Spleen (tissue), 11 donors: Measurements from ENCODE around the gene HAUS3. TPM values are rescaled to one million over a fixed set of nuclear protein-coding genes. Genes with fewer than 3 reads are reported as not detected.

ENCODE experiments used
- DNase-seq: peaks from one replicate; pipeline ENCODE4 v3.0.0-alpha.2; 2020
- H3K27ac ChIP-seq, 8 donors: fragments of 200-600 bp; sonication (generic) in 7 of 8; 1 replicate in 4 of 8; 2 replicates in 4 of 8; pipeline versions ENCODE4 v1.5.0 to v1.8.0; 2016 to 2021; ENCODE audit warnings: inconsistent platforms in 4 of 8, mild to moderate bottlenecking in 4 of 8, moderate library complexity in 1 of 8
- H3K27me3 ChIP-seq, 7 donors: fragments of 200-600 bp; sonication (generic) in 6 of 7; replicated peaks in 1 of 7; 1 replicate in 4 of 7; 2 replicates in 3 of 7; pipeline versions ENCODE4 v1.5.0 to v1.8.0; 2016 to 2021; ENCODE audit warnings: inconsistent platforms in 3 of 7, mild to moderate bottlenecking in 1 of 7
- H3K36me3 ChIP-seq, 6 donors: fragments of 200-600 bp; sonication (generic) in 5 of 6; 1 replicate in 4 of 6; 2 replicates in 2 of 6; pipeline versions ENCODE4 v1.5.0 to v1.8.0; 2016 to 2021; ENCODE audit warnings: inconsistent platforms in 2 of 6
- H3K4me1 ChIP-seq, 6 donors: fragments of 200-600 bp; sonication (generic) in 5 of 6; 1 replicate in 3 of 6; 2 replicates in 3 of 6; pipeline versions ENCODE4 v1.5.0 to v1.8.0; 2016 to 2021; ENCODE audit warnings: inconsistent platforms in 3 of 6
- H3K4me3 ChIP-seq, 8 donors: fragments of 200-600 bp; sonication (generic) in 7 of 8; 1 replicate in 4 of 8; 2 replicates in 4 of 8; pipeline versions ENCODE4 v1.5.0 to v1.8.0; 2016 to 2021; ENCODE audit warnings: inconsistent platforms in 4 of 8, mild to moderate bottlenecking in 4 of 8, moderate library complexity in 2 of 8
- H3K9me3 ChIP-seq, 8 donors: fragments of 200-600 bp; sonication (generic) in 7 of 8; 1 replicate in 4 of 8; 2 replicates in 4 of 8; pipeline versions ENCODE4 v1.5.0 to v1.8.0; 2016 to 2021; ENCODE audit warnings: inconsistent platforms in 4 of 8
- POLR2A ChIP-seq, 3 donors: fragments of 450-650 bp; IDR thresholded peaks; one replicate each; pipeline ENCODE4 v1.5.1; 2017; ENCODE audit warnings: antibody characterized with exemption in 3 of 3, mild to moderate bottlenecking in 1 of 3
- POLR2AphosphoS5 ChIP-seq, 3 donors: sonication (generic); formaldehyde crosslinking; IDR thresholded peaks; one replicate each; pipeline ENCODE4 v1.5.1; 2017; ENCODE audit warnings: antibody characterized with exemption in 3 of 3
- WGBS, 5 donors: extraction: QIAGEN DNeasy Blood & Tissue Kit in 3 of 5; methylation state at CpG; one replicate each; pipeline versions ENCODE4 v1.1.5 to v1.1.7; 2013 to 2018; 5-methylcytosine and 5-hydroxymethylcytosine counted together
- intact Hi-C: fragments of 100-400 bp; cut with DNase I; formaldehyde crosslinking; loops from one replicate; pipeline ENCODE4 v1.15.0; 2023; ENCODE audit warnings: low total_unique reads
- polyA plus RNA-seq, 3 donors: library from polyadenylated mRNA; stranded (reverse); fragments of 200-250 nt; gene quantifications; one replicate each; pipeline ENCODE4 v1.2.1, GENCODE V29; 2013
- total RNA-seq, 7 donors: library from RNA; depleted of rRNA in 3 of 7; stranded (reverse); fragments of >200 nt in 3 of 7; fragmentation: NEBNext Ultra II Directional in 4 of 7; extraction: Animal tissue kit (Norgen Biotek cat#: 25700) in 4 of 7; gene quantifications; one replicate each; pipeline versions ENCODE4 v1.1.0 to v1.2.1, GENCODE V29; 2016 to 2021
- TF ChIP-seq, protein P1 (sequence below), 11 experiments: fragments of 200-600 bp in 7 of 11; fragments of 450-650 bp in 4 of 11; sonication (generic) in 4 of 11; IDR thresholded peaks in 8 of 11; conservative IDR thresholded peaks in 3 of 11; 1 replicate in 7 of 11; 2 replicates in 4 of 11; pipeline versions ENCODE4 v1.4.0 to v1.8.0; 2016 to 2021; ENCODE audit warnings: antibody characterized with exemption in 11 of 11, inconsistent platforms in 4 of 11, mild to moderate bottlenecking in 1 of 11
- donor health status: healthy with polysubstance abuse.
- donor health status: DM: no; HTN: no; CAD: no; lungs with moderate emphysema.
- donor health status: DM: no; HTN: no; CAD: no.
- donor health status: Bipolar disorder and iron deficiency.
- donor health status: healthy.
- donor health status: DM: no; HTN: no; CAD: no.
- donor health status: DM: yes; HTN: yes; CAD: no.

The HAUS3 gene
- total and polyA plus RNA-seq, 10 donors = 10.3 to 22.4 (median 16.7) TPM

DNA sequence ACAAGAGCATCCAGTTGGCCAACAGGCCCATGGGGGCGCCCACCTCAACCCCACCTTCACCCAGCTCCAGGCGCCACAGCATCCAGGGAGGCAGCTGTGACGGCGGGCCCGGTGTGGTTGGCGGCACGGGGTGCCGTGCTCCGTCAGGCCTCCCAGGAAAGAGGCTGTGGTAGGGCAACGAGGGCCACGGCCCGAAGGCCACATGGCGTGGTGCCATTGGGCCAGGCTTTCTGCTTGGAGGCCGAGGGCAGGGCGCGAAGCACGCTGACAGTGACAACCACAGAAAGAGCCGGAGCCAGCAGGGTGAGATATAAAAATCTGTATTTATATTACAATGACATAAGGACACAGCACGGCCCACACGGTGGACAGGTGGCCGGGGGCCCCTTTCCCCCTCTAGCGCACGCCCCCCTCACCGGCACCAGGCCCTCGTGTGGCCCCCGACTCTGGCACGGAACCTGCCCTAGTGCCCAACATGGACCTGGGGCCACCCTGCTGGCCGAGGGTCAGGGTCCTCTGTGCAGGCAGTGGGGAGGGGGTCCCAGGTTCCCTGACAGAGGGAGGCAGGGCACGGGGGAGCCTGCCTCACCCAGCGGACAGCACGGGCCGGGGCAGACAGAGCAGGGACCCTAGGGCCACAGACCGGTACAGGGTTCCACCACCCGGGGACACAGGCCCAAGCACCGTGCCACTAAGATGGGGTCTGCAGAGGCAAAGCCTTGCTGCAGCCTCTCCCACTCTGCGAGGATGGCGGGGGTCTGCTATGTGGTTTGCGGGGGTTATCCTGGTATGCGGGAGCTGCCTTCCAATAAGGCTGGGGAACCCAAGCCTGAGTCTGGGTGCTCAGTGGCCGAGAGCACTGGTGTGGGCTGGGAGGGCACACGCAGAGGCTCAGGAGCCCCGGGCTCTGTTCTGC lies 5.5 kb upstream of the HAUS3 start:
- TF ChIP-seq POLR2AphosphoS5 (IDR thresholded peaks at IDR 0.05) = peak; percentile 11 to 50 (median 18)
- TF ChIP-seq, protein P1, sequence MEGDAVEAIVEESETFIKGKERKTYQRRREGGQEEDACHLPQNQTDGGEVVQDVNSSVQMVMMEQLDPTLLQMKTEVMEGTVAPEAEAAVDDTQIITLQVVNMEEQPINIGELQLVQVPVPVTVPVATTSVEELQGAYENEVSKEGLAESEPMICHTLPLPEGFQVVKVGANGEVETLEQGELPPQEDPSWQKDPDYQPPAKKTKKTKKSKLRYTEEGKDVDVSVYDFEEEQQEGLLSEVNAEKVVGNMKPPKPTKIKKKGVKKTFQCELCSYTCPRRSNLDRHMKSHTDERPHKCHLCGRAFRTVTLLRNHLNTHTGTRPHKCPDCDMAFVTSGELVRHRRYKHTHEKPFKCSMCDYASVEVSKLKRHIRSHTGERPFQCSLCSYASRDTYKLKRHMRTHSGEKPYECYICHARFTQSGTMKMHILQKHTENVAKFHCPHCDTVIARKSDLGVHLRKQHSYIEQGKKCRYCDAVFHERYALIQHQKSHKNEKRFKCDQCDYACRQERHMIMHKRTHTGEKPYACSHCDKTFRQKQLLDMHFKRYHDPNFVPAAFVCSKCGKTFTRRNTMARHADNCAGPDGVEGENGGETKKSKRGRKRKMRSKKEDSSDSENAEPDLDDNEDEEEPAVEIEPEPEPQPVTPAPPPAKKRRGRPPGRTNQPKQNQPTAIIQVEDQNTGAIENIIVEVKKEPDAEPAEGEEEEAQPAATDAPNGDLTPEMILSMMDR (IDR thresholded peaks at IDR 0.05 in 8 of 11, conservative IDR thresholded peaks at IDR 0.05 in 3 of 11) = no peak
- no peak overlapping the region for H3K4me3 ChIP-seq
- peaks cover 23 to 98% (median 68%) of the 10 kb centered on the region in 6 donors for H3K4me1 ChIP-seq
- H3K27me3 ChIP-seq = no peaks in the 10 kb centered on the region
- H3K36me3 ChIP-seq = peaks cover 0 to 67% (median 46%) of the 10 kb centered on the region in 6 donors
- 81 to 92% (median 91%) methylated on average over 21 to 42 of the region's 42 CpGs for WGBS, 5 donors
- peak overlapping the region; percentile 22 to 90 (median 76) for H3K27ac ChIP-seq
- H3K9me3 ChIP-seq = no peaks in the 10 kb centered on the region
- intact Hi-C loops = no loop called here
- peak; percentile 80 for DNase-seq

DNA sequence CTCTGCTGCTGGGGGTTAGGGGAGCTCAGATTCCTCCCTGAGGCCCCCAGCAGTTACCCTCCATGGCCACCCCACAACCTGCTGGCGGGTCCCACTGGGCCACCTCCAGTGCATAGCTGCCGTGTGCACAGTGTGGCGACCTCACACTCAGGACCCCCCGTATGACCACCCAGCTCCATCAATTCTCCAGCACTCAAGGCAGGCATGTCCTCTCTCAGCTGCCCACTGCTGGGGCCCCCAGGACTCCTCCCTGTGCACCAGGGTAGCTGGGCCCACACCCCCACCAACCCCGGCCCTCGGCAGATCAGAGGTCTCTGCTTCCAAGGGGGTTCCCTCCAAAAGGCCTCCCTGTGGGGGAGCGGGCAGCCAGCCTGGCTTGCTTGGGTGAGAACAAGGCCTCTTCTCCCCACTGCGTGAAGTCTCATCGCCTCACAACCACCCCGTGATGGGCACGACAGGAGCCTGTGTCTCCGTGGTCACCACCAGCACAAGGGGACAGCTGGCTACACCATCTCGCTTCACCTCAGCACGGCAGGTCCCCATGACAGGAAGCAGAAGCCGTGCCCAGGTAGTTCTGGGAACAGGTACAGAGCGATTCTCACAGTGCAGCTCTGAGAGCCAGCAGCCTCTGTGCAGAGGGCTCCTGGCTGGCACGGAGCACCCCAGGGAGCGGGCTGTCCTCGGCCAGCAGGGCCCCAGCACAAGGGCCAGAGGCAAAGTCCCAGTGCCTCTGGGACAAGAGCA lies 4.6 kb upstream of the HAUS3 start:
- TF ChIP-seq POLR2A (IDR thresholded peaks at IDR 0.05) (no peak), POLR2AphosphoS5 (IDR thresholded peaks at IDR 0.05) (peak in 2 of 3 donors; percentile 25 to 46)
- Histone ChIP-seq H3K27ac (peak overlapping the region in 4 of 8 donors; percentile 39 to 90 (median 76)), H3K4me3 (no peak overlapping the region), H3K4me1 (peaks cover 23 to 93% (median 71%) of the 10 kb centered on the region in 6 donors), H3K9me3 (no peaks in the 10 kb centered on the region), H3K27me3 (no peaks in the 10 kb centered on the region), H3K36me3 (peaks cover 0 to 59% (median 38%) of the 10 kb centered on the region in 6 donors)
- peak; percentile 78 for DNase-seq
- WGBS, 5 donors = 88 to 94% (median 94%) methylated on average over 15 to 19 of the region's 19 CpGs
- intact Hi-C loops = no loop called here

- H3K27ac ChIP-seq = peak overlapping the region in 6 of 8 donors; percentile 38 to 90 (median 71)
- H3K27me3 ChIP-seq = no peaks in the 10 kb centered on the region
- DNase-seq = no peak
- peaks cover 0 to 52% (median 31%) of the 10 kb centered on the region in 6 donors for H3K36me3 ChIP-seq
- peaks cover 26 to 94% (median 74%) of the 10 kb centered on the region in 6 donors for H3K4me1 ChIP-seq
- H3K4me3 ChIP-seq = no peak overlapping the region
- intact Hi-C loops = no loop called here
- H3K9me3 ChIP-seq = no peaks in the 10 kb centered on the region
- no peak for TF ChIP-seq POLR2A (IDR thresholded peaks at IDR 0.05)
- TF ChIP-seq, protein P1 (IDR thresholded peaks at IDR 0.05 in 8 of 11, conservative IDR thresholded peaks at IDR 0.05 in 3 of 11) = no peak
- 78 to 96% (median 86%) methylated on average over 5 to 7 of the region's 7 CpGs for WGBS, 5 donors
Observed at GRCh38 chr4:2245787-2246275, 3.9 kb upstream of the HAUS3 start.

GRCh38 chr4:2245057-2245786 lies 3.3 kb upstream of the HAUS3 start:
- Histone ChIP-seq H3K9me3 (no peaks in the 10 kb centered on the region), H3K4me3 (no peak overlapping the region), H3K36me3 (peaks cover 0 to 45% (median 24%) of the 10 kb centered on the region in 6 donors), H3K4me1 (peaks cover 33 to 94% (median 78%) of the 10 kb centered on the region in 6 donors), H3K27ac (peak overlapping the region in 7 of 8 donors; percentile 5 to 90 (median 66)), H3K27me3 (no peaks in the 10 kb centered on the region)
- 58 to 72% (median 68%) methylated on average over 7 of the region's 7 CpGs for WGBS, 5 donors
- intact Hi-C loops = no loop called here
- no peak for DNase-seq
- TF ChIP-seq POLR2A (IDR thresholded peaks at IDR 0.05) (no peak), POLR2AphosphoS5 (IDR thresholded peaks at IDR 0.05) (peak in 1 of 3 donors; percentile 26)
